Right ventricle myocardium superior (tissue), 1 donor: ENCODE measurements around the gene OVCH1. TPM values are rescaled to one million over a fixed set of nuclear protein-coding genes. Genes with fewer than 3 reads are reported as not detected.

Experiments used
- ATAC-seq: fragments of 200-7000 bp; cut with Tn5 transposase; one replicate; pipeline ENCODE4 v1.9.1; 2020; ENCODE audit warnings: mild to moderate bottlenecking; ENCODE audit not compliant: poor library complexity
- DNase-seq: peaks from one replicate; pipeline ENCODE4 v3.0.0-alpha.2; 2020
- intact Hi-C: fragments of 100-400 bp; cut with DNase I; formaldehyde crosslinking; loops from one replicate; pipeline ENCODE4 v1.11.2; 2022
- long read RNA-seq: library from polyadenylated mRNA; unstranded; transcript quantifications from one replicate; pipeline ENCODE4 v2.0.0, GENCODE V29; 2021
- total RNA-seq: library from RNA; stranded (reverse); fragmentation: NEBNext Ultra II Directional; extraction: Animal tissue kit (Norgen Biotek cat#: 25700); gene quantifications from one replicate; pipeline ENCODE4 v1.2.1, GENCODE V29; 2021
- donor health status: DM: no; HTN: yes; CAD: no; lungs with severe emphysema.

Gene OVCH1
- not detected for total RNA-seq
- long read RNA-seq, result 0 reads

GRCh38 chr12:29497588-29497987 lies at the start of gene OVCH1:
TSS of gene OVCH1 (minus strand) at chr12:29497686. CDS start at chr12:29497686, 0 bp downstream.
- intact Hi-C loops, result no loop called here
- no peak for DNase-seq
- ATAC-seq, result no peak

GRCh38 chr12:29547151-29547632 lies 49.7 kb upstream of the OVCH1 start:
- intact Hi-C loops, result no loop called here
- ATAC-seq (no peak), DNase-seq (no peak)

GRCh38 chr12:29546000-29546399 lies 48.5 kb upstream of the OVCH1 start:
- ATAC-seq (peak; percentile 36), DNase-seq (no peak)
- intact Hi-C loops, result no loop called here

GRCh38 chr12:29545102-29545467 lies 47.6 kb upstream of the OVCH1 start:
- no peak for ATAC-seq
- no peak for DNase-seq
- intact Hi-C loops, result no loop called here

- ATAC-seq (no peak), DNase-seq (no peak)
- intact Hi-C loops, result no loop called here
These were observed 47.1 kb upstream of the OVCH1 start for GRCh38 chr12:29544428-29545101.

GRCh38 chr12:29543036-29543435 lies 45.5 kb upstream of the OVCH1 start:
- DNase-seq (no peak), ATAC-seq (peak; percentile 51)
- intact Hi-C loops, result no loop called here

- ATAC-seq (no peak), DNase-seq (no peak)
- intact Hi-C loops, result no loop called here
These were observed 39.8 kb upstream of the OVCH1 start for GRCh38 chr12:29537298-29537697.

GRCh38 chr12:29534935-29535334 lies 37.4 kb upstream of the OVCH1 start:
- intact Hi-C loops, result no loop called here
- DNase-seq, result no peak
- no peak for ATAC-seq

GRCh38 chr12:29533815-29534489 lies 36.5 kb upstream of the OVCH1 start:
- intact Hi-C loops, result no loop called here
- ATAC-seq, result no peak

GRCh38 chr12:29531471-29531870 lies 34.0 kb upstream of the OVCH1 start:
- intact Hi-C loops, result no loop called here
- ATAC-seq, result no peak
- DNase-seq, result no peak

More at GRCh38 chr12:29533815-29534489, 36.5 kb upstream of the OVCH1 start:
- DNase-seq, result no peak

GRCh38 chr12:29530436-29530835 lies 33.0 kb upstream of the OVCH1 start:
- ATAC-seq, result no peak
- no peak for DNase-seq
- intact Hi-C loops, result no loop called here

- DNase-seq, result no peak
- intact Hi-C loops, result no loop called here
- peak; percentile 52 for ATAC-seq
These were observed 30.7 kb upstream of the OVCH1 start for GRCh38 chr12:29528161-29528560.

GRCh38 chr12:29521951-29522350 lies 24.5 kb upstream of the OVCH1 start:
- DNase-seq (no peak), ATAC-seq (no peak)
- intact Hi-C loops, result no loop called here

- no peak for DNase-seq
- intact Hi-C loops, result no loop called here
- ATAC-seq, result no peak
These were observed 22.2 kb upstream of the OVCH1 start for GRCh38 chr12:29519585-29520182.

- intact Hi-C loops, result no loop called here
- DNase-seq (no peak), ATAC-seq (no peak)
These were observed 20.9 kb upstream of the OVCH1 start for GRCh38 chr12:29518407-29518806.

- DNase-seq (no peak), ATAC-seq (no peak)
- intact Hi-C loops, result no loop called here
These were observed 19.8 kb upstream of the OVCH1 start for GRCh38 chr12:29517264-29517663.

GRCh38 chr12:29516431-29516875 lies 19.0 kb upstream of the OVCH1 start:
- no peak for ATAC-seq
- no peak for DNase-seq
- intact Hi-C loops, result no loop called here

GRCh38 chr12:29510591-29511185 lies 13.2 kb upstream of the OVCH1 start:
- no peak for ATAC-seq
- DNase-seq, result no peak
- intact Hi-C loops, result no loop called here

GRCh38 chr12:29509503-29509902 lies 12.0 kb upstream of the OVCH1 start:
- no peak for ATAC-seq
- DNase-seq, result no peak
- intact Hi-C loops, result no loop called here

- no peak for DNase-seq
- ATAC-seq, result no peak
- intact Hi-C loops, result no loop called here
These were observed 11.5 kb upstream of the OVCH1 start for GRCh38 chr12:29508949-29509348.
